Nephron progenitor cell (in vitro differentiated cells): ENCODE measurements around the gene TNNT3.

Experiments used
- DNase-seq: peaks from one replicate; pipeline ENCODE4 v3.0.0; 2021
- H3K27ac Mint-ChIP-seq: 2 replicates; pipeline ENCODE4 v1.8.0; 2021; ENCODE audit warnings: mild to moderate bottlenecking, moderate library complexity, mixed read lengths
- H3K27me3 Mint-ChIP-seq: 2 replicates; pipeline ENCODE4 v1.8.0; 2021; ENCODE audit warnings: mild to moderate bottlenecking, low read depth, mixed read lengths; ENCODE audit not compliant: poor library complexity
- H3K36me3 Mint-ChIP-seq: 2 replicates; pipeline ENCODE4 v1.8.0; 2021; ENCODE audit warnings: low read depth, mixed read lengths
- H3K4me1 Mint-ChIP-seq: 2 replicates; pipeline ENCODE4 v1.8.0; 2021; ENCODE audit warnings: mixed read lengths
- H3K4me3 Mint-ChIP-seq: 2 replicates; pipeline ENCODE4 v1.8.0; 2021; ENCODE audit warnings: mild to moderate bottlenecking, moderate library complexity, mixed read lengths
- H3K9me3 Mint-ChIP-seq: 2 replicates; pipeline ENCODE4 v1.8.0; 2021; ENCODE audit warnings: mild to moderate bottlenecking, moderate library complexity, mixed read lengths
- CTCF ChIP-seq: fragments of 200-600 bp; sonication (generic); IDR thresholded peaks from 2 replicates; pipeline ENCODE4 v1.5.0; 2021; ENCODE audit warnings: antibody characterized with exemption

Gene TNNT3

GRCh38 chr11:1924181-1924580 is 4.7 kb downstream of the TNNT3 start:
- Mint-ChIP-seq H3K4me3 (no peak overlapping the region), H3K4me1 (peaks cover 36% of the 10 kb centered on the region), H3K27me3 (peaks cover 2% of the 10 kb centered on the region), H3K27ac (no peak overlapping the region), H3K36me3 (no peaks in the 10 kb centered on the region), H3K9me3 (no peaks in the 10 kb centered on the region)
- DNase-seq, result no peak
- TF ChIP-seq CTCF, result no peak

GRCh38 chr11:1924646-1925372 is 5.3 kb downstream of the TNNT3 start:
- Mint-ChIP-seq H3K9me3 (no peaks in the 10 kb centered on the region), H3K27ac (no peak overlapping the region), H3K36me3 (no peaks in the 10 kb centered on the region), H3K4me1 (peaks cover 36% of the 10 kb centered on the region), H3K27me3 (peaks cover 2% of the 10 kb centered on the region), H3K4me3 (no peak overlapping the region)
- no peak for DNase-seq
- no peak for TF ChIP-seq CTCF

- H3K4me1 Mint-ChIP-seq, result peaks cover 42% of the 10 kb centered on the region
- H3K4me3 Mint-ChIP-seq, result no peak overlapping the region
- no peaks in the 10 kb centered on the region for H3K36me3 Mint-ChIP-seq
- TF ChIP-seq CTCF, result no peak
- H3K27ac Mint-ChIP-seq, result no peak overlapping the region
- no peaks in the 10 kb centered on the region for H3K9me3 Mint-ChIP-seq
- H3K27me3 Mint-ChIP-seq, result peaks cover 2% of the 10 kb centered on the region
- DNase-seq, result no peak
These were observed 6.1 kb downstream of the TNNT3 start for GRCh38 chr11:1925373-1926155.

GRCh38 chr11:1926156-1927025 is 6.9 kb downstream of the TNNT3 start:
- DNase-seq, result no peak
- no peak for TF ChIP-seq CTCF
- H3K27me3 Mint-ChIP-seq, result peaks cover 2% of the 10 kb centered on the region

GRCh38 chr11:1927026-1927847 is 7.7 kb downstream of the TNNT3 start:
- Mint-ChIP-seq H3K27ac (no peak overlapping the region), H3K27me3 (peaks cover 2% of the 10 kb centered on the region), H3K36me3 (no peaks in the 10 kb centered on the region)

More at GRCh38 chr11:1926156-1927025, 6.9 kb downstream of the TNNT3 start:
- no peaks in the 10 kb centered on the region for H3K9me3 Mint-ChIP-seq
- H3K27ac Mint-ChIP-seq, result no peak overlapping the region
- H3K4me3 Mint-ChIP-seq, result no peak overlapping the region
- H3K36me3 Mint-ChIP-seq, result no peaks in the 10 kb centered on the region
- H3K4me1 Mint-ChIP-seq, result peaks cover 45% of the 10 kb centered on the region

More at GRCh38 chr11:1927026-1927847, 7.7 kb downstream of the TNNT3 start:
- no peak for TF ChIP-seq CTCF
- Mint-ChIP-seq H3K4me1 (peaks cover 49% of the 10 kb centered on the region), H3K9me3 (no peaks in the 10 kb centered on the region), H3K4me3 (no peak overlapping the region)
- no peak for DNase-seq
